ENCODE measurements around the gene GRM7. TPM values are rescaled to one million over a fixed set of nuclear protein-coding genes. Genes with fewer than 3 reads are reported as not detected.

Gene GRM7
- polyA plus RNA-seq, 1 experiment, result not detected

DNA sequence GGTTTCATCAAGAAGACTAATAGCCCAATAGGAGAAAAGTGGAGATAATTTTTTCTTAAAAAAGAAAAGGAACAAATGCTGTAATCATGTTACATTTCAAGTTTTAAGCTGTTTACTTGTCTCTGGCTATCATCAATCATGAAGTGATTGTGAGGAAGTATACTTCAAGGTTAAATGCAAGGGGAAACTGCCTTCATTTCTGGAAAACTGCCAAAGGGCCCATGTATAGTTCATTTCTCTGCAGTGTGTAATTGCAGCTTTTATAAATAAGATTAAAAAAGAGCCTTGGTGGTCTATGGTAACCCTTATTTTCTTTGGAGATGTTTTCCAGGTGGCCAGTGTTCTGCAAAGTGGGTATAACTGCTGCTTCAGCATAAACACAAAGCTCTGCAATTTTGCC lies 101.9 kb downstream of the GRM7 start:
- ChIA-PET CTCF (no interaction called here), POLR2A (no interaction called here)
- Histone ChIP-seq H3K27me3 (ENCODE audit: control insufficient read depth, insufficient read depth, low read length) (no peaks in the 10 kb centered on the region), H3K4me3 (ENCODE audit: low read depth, low read length) (no peak overlapping the region), H3K9me3 (ENCODE audit: control insufficient read depth, insufficient read depth, low read length) (peaks cover 9% of the 10 kb centered on the region; the same call in 1 of the 2 replicates), H3K27ac (ENCODE audit: low read depth, low read length) (no peak overlapping the region)
- no peak for DNase-seq (ENCODE audit: low read depth, low spot score)
- TF ChIP-seq, protein P1, sequence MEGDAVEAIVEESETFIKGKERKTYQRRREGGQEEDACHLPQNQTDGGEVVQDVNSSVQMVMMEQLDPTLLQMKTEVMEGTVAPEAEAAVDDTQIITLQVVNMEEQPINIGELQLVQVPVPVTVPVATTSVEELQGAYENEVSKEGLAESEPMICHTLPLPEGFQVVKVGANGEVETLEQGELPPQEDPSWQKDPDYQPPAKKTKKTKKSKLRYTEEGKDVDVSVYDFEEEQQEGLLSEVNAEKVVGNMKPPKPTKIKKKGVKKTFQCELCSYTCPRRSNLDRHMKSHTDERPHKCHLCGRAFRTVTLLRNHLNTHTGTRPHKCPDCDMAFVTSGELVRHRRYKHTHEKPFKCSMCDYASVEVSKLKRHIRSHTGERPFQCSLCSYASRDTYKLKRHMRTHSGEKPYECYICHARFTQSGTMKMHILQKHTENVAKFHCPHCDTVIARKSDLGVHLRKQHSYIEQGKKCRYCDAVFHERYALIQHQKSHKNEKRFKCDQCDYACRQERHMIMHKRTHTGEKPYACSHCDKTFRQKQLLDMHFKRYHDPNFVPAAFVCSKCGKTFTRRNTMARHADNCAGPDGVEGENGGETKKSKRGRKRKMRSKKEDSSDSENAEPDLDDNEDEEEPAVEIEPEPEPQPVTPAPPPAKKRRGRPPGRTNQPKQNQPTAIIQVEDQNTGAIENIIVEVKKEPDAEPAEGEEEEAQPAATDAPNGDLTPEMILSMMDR (IDR thresholded peaks at IDR 0.05; ENCODE audit: low read depth, low read length), result no peak

GRCh38 chr3:6965881-6966280 lies 105.0 kb downstream of the GRM7 start:
- ChIA-PET CTCF (no interaction called here), POLR2A (no interaction called here)
- TF ChIP-seq, protein P1 (IDR thresholded peaks at IDR 0.05; ENCODE audit: low read depth, low read length), result no peak
- DNase-seq (ENCODE audit: low read depth, low spot score), result no peak
- Histone ChIP-seq H3K27me3 (ENCODE audit: control insufficient read depth, insufficient read depth, low read length) (no peaks in the 10 kb centered on the region), H3K4me3 (ENCODE audit: low read depth, low read length) (no peak overlapping the region), H3K9me3 (ENCODE audit: control insufficient read depth, insufficient read depth, low read length) (peaks cover 15% of the 10 kb centered on the region), H3K27ac (ENCODE audit: low read depth, low read length) (no peak overlapping the region)

GRCh38 chr3:6971933-6972332 lies 111.0 kb downstream of the GRM7 start:
- CTCF ChIA-PET, result no interaction called here
- Histone ChIP-seq H3K27me3 (ENCODE audit: control insufficient read depth, insufficient read depth, low read length) (no peaks in the 10 kb centered on the region), H3K9me3 (ENCODE audit: control insufficient read depth, insufficient read depth, low read length) (peaks cover 19% of the 10 kb centered on the region), H3K27ac (ENCODE audit: low read depth, low read length) (no peak overlapping the region), H3K4me3 (ENCODE audit: low read depth, low read length) (no peak overlapping the region)
- no peak for DNase-seq (ENCODE audit: low read depth, low spot score)
- POLR2A ChIA-PET, result no interaction called here
- TF ChIP-seq, protein P1 (IDR thresholded peaks at IDR 0.05; ENCODE audit: low read depth, low read length), result no peak

DNA sequence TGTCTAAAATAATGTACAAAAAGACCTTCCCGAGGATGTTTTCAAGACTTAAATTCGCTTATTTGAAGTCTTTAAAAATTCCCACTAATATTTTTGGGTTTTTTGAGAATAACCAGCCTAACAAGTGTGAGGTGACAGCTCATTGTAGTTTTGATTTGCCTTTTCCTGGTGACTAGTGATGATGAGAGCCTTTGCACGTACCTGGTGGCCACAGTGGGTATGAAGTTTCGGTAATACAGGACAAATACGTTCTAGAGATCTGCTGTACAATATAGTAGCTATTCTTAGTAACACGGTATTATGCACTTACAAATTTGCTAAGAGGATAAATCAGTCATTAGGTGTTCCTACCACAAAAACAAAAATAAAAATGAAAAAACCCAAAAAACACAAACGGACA lies 124.9 kb downstream of the GRM7 start:
- ChIA-PET CTCF (no interaction called here), POLR2A (no interaction called here)

DNA sequence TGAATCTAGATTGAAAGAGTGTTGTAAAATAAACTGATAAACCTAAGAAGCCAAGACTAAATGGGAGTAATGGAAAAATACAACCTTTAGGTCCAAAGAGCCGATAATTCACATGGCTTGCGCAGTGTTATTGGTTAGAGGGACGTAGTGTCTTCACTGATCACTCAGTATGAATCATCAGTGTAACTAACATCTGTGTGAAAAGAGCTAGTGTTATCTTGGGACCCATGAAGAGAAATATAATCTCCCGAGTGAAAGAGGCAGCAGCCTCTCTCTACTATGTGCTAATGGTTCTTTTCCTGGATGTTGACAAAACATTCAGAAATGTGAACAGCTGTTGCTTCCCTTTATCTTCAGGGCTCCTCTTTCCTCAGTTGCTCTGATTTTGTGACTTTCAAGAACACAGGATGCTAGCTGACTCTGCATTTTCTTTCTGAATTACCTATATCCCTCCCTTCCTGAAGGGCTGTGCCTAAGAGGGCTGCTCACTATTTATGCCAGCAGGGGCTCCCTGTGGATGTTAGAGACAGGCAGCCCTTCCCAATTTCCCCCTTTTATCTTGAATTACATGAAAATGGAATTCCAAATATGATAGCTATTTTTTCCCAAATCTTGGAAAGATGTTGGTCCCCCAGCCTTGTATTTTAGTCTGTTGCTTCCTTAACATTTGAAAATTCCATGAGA lies 128.8 kb downstream of the GRM7 start:
- POLR2A ChIA-PET, result no interaction called here
- DNase-seq (ENCODE audit: low read depth, low spot score), result no peak

More for the DNA sequence above, 124.9 kb downstream of the GRM7 start:
- H3K9me3 ChIP-seq (ENCODE audit: control insufficient read depth, insufficient read depth, low read length), result peaks cover 6% of the 10 kb centered on the region
- TF ChIP-seq, protein P1 (IDR thresholded peaks at IDR 0.05; ENCODE audit: low read depth, low read length), result no peak
- no peak overlapping the region for H3K27ac ChIP-seq (ENCODE audit: low read depth, low read length)
- no peak for DNase-seq (ENCODE audit: low read depth, low spot score)
- no peaks in the 10 kb centered on the region for H3K27me3 ChIP-seq (ENCODE audit: control insufficient read depth, insufficient read depth, low read length)
- H3K4me3 ChIP-seq (ENCODE audit: low read depth, low read length), result no peak overlapping the region

More for the DNA sequence above, 128.8 kb downstream of the GRM7 start:
- Histone ChIP-seq H3K4me3 (ENCODE audit: low read depth, low read length) (no peak overlapping the region), H3K27me3 (ENCODE audit: control insufficient read depth, insufficient read depth, low read length) (no peaks in the 10 kb centered on the region), H3K9me3 (ENCODE audit: control insufficient read depth, insufficient read depth, low read length) (peaks cover 10% of the 10 kb centered on the region), H3K27ac (ENCODE audit: low read depth, low read length) (no peak overlapping the region)
- CTCF ChIA-PET, result no interaction called here
- TF ChIP-seq, protein P1 (IDR thresholded peaks at IDR 0.05; ENCODE audit: low read depth, low read length), result no peak

Measured in AG04450 (cell line).